Activated CD4-positive, alpha-beta T cell treated with anti-CD3 and anti-CD28 coated beads for 1 hour (primary cell): ENCODE results near the gene SGIP1.
"Not testable (repeated sequence)": the region's sequence is repeated elsewhere in the genome, so short reads cannot be mapped to it uniquely, and the experiment has no call there.

Experiments
- DNase-seq: peaks from one replicate; pipeline ENCODE4 v3.0.0-alpha.2; 2020

SGIP1 gene

GRCh38 chr1:66559517-66559916, 25.6 kb downstream of the SGIP1 start:
- no peak for DNase-seq

DNA sequence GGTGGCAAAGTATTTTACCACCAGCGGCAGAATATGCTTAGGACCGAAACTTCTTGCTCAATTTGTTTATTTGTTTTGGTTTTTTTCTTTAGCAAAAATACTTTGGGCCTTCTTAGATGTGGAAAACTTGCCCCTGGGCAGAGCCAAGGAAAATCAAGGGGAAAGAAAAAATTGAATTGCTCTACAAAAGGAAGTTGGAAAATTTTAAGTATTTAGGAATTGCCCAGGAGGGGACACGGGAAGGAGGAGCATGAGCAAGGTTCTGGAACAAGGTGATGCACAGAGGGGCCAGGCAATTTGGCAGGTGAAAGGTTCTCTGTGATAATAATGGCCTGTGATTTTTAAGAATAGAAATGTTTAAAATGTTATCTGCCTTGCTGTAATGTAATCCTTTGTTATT, 28.6 kb downstream of the SGIP1 start:
- DNase-seq, result no peak

GRCh38 chr1:66563094-66563800, 29.3 kb downstream of the SGIP1 start:
- no peak for DNase-seq

- DNase-seq, result no peak
Observed at GRCh38 chr1:66563941-66564630, 30.1 kb downstream of the SGIP1 start.

DNA sequence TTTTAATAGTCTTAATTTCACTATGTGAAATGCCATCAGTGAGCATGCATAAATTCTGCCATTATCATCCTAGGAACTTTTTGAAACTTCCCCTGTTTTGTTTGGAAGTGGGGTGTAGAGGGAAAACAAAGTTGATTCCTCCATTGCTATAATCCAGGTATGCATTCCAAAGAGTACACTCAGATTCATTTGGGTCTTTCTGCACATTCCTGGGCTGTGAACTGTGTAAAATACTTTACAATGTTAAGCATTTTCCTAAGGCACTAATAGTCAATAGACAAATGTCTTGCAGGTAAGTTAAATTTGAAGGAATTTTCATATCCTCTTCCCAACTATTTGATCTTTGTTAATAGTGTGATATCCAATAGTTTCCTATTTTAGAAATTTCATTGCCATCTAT, 36.2 kb downstream of the SGIP1 start:
- DNase-seq, result no peak

GRCh38 chr1:66571789-66572188, 37.8 kb downstream of the SGIP1 start:
- no peak for DNase-seq

DNA sequence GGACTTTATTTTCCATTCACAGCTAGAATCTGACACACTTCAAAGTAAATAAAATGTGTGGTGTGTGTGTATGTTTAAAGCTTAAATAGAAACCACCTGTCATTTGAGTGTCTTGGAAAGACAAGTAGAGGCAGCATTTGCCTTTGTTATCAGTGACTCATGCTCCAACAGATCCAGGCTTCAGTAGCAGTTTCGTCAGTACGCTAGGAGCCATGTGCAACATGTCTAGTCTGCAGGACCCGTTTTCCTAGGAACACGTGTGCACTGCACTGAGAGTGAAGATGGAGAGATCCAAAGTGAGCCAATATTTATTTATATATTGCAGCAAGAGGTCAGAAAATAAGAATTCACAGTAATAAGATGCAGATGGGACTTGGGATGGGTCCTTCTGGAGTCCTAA, 41.8 kb downstream of the SGIP1 start:
- DNase-seq, result no peak

DNA sequence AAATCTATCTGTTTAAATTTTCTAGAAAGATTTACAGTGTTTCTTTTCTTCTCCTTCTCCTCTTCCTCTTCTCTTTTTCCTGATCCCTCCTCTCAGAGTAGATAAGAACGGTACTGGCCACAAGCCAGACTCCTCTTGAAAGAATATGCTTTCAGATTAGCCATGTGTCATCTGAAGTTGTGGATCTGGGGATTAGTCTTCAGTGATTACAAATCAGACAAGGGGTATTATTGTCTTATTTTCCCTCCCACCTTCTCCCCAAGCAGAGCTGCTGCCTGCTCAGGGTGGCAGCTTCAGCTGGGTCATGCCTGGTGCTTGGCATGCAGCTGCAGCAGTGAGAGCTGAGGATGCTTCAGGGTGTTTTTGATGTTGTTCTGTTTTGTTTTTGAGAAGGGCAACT, 42.7 kb downstream of the SGIP1 start:
- DNase-seq, result no peak

GRCh38 chr1:66578841-66579240, 44.9 kb downstream of the SGIP1 start:
- no peak for DNase-seq

DNA sequence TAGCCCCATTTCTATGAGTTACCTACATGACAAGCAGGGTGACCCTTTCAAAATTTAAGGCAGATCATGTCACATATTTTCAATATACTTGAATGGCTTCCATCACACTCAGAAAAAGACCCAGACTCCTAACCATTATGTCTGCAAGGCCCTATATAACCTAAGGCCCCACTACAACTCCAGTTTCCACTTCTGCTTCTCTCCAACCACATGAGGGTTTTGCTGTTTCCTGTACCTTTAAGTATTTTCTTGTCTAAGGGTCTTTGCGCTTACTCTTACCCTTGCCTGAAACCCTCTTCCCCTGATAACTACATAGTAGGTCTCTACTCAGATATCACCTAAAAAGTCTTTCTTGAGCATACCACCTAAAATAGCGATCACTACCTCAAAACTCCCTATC, 46.1 kb downstream of the SGIP1 start:
- no peak for DNase-seq

DNA sequence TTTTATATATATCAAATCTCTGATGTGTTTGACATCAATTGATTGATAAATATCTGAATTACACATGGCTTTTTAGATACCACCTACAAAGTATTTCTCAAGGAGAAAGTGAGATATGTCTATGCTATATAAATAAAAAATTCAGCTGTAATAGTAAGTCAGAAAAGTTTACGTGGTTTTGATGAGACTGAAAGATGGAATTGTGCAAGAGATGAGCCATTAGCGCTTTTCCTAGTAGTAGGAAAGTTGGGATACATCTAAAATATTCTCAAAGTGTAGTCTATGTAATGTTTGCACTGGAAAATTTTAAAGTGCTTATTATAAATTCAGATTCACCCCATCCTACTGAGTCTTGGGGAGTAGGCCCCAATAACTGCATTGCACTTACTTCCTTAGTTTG, 49.1 kb downstream of the SGIP1 start:
- no peak for DNase-seq

- DNase-seq, result no peak
Observed at GRCh38 chr1:66585002-66585401, 51.0 kb downstream of the SGIP1 start.

- no peak for DNase-seq
Observed at GRCh38 chr1:66589326-66589725, 55.4 kb downstream of the SGIP1 start.

- DNase-seq, result not testable (repeated sequence)
Observed at GRCh38 chr1:66592106-66592507, 58.2 kb downstream of the SGIP1 start.

DNA sequence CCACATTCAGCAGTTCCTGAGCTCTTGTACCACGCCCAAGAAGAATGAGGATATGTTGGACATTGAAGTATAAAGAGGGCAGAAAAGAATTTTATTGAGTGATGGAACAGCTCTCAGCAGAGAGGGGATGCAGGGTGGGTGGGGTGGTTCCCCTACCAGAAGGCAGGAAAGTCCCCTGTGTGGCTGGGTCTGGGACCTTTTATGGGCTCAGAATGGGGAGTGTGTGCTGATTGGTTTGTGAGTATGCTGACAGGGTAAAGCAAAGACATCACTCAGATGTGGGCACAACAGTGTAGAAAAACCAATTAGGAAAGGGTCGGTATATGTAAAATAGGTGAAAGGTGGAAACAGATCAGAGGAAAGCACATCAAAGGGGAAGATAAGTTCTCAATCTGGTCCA, 62.2 kb downstream of the SGIP1 start:
- no peak for DNase-seq

DNA sequence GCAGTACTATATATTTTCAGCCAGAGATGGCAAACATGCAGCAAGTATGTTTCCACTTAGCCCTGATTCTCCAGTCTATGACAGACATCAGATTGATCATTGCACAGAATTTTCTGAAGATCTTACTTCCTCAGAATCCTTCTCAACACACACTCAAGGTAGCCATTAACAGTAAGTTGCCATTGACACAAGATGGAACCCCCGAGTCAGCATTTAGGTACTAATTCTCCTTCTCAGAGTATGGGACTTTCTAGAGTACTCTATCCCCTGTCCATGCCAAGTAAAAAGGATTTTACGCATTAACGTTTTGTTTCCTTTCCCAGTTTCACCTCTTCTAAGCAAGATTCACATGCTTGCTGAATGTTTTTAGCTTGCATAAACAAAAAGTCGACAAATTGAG, 63.5 kb downstream of the SGIP1 start:
- DNase-seq, result no peak

DNA sequence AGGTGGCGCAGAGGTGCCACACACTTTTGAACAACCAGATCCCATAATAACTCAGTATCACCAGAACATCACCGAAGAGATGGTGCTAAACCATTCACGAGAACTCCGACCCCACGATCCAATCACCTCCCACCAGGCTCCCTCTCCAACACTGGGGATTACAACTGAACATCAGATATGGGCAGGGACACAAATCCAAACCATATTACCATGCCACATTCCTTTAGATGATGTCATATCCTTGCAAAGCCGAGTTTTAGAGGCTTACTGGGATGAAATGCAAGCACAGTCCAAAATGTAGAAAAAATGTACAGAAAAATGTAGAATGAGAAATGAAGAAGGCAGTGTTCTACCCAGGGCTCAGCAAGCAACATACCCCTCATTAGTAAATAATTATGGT, 64.7 kb downstream of the SGIP1 start:
- no peak for DNase-seq

- DNase-seq, result no peak
Observed at GRCh38 chr1:66599346-66599745, 65.4 kb downstream of the SGIP1 start.

GRCh38 chr1:66599899-66600737, 66.2 kb downstream of the SGIP1 start:
- no peak for DNase-seq

DNA sequence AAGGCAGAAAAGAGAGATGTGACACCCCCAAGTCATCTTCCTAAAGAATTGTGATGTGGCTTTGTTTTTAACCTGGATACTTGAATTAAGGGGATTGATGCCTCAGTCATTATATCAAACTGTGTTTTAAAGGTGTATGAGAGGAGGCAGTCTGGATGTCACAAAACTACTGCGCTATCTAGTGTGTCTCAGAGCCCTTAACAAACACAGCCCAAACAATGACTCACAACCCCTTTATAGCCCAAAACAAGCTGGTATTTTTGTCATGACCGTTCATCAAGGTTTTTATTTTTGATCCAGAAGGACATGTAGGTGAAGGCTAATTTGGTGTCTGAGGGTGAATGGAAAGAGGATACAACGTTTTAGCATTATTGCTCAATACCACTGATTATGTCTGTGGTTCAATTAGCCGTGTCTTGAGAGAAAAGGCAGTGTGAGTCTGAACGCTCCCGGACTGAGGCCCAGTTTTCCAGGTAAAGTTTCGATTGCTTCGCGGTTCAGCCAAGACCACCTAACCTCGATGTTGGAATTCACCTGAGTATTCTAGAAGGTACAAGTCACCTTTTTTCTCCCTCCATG, 71.6 kb downstream of the SGIP1 start:
- no peak for DNase-seq

DNA sequence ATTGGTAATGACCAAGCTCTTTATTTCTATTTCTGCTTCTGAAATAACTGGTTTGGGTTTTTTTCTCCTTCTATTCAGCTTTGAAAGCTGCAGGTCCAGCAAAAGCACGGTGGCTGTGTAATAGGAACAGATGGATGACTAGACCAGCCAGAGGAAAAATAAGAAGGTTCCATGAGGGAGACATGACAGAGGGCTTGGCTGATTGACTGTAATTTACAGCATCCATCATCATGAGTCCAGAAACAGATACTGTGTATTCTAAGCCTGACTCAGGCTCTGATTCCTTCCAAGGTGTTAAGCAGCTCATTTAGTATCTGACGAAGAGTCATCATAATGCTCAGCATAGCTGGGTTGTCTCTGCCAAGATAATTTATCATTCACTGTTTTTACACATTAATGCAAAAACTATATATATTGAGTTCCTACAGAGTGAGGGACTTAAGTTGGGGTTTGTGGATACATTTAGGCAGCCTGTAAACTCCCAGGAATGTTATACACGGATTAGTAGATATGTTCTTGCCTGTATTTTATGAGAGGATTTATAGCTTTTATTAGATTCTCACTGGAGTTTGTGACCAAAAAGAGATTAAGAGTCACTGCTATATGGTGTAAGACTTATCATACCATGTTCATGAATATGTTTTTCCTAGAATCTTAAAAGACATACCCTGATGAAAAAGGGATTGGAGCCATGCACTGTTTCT, 72.6 kb downstream of the SGIP1 start:
- no peak for DNase-seq

- DNase-seq, result no peak
Observed at GRCh38 chr1:66607458-66607857, 73.5 kb downstream of the SGIP1 start.

DNA sequence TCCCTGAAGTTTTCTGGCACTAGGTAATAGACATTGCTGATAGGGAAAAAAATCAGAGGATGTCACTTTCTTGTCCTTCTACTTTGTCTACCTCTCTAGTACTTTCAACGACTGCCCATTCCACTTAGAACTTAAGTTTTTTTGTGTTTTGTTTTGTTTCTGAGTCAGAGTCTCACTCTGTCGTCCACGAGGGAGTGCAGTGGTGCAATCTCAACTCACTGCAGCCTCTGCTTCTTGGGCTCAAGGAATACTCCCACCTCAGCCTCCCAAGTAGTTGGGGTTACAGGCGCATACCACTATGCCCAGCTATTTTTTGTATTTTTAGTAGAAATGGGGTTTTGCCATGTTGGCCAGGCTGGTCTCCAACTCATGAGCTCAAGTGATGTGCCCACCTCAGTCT, 79.2 kb downstream of the SGIP1 start:
- no peak for DNase-seq
